Fibroblast of skin of left biceps (primary cell): ENCODE measurements around the gene TSN.
"Not testable (repeated sequence)": the region's sequence is repeated elsewhere in the genome, so short reads cannot be mapped to it uniquely, and the experiment has no call there.

Source experiments
- DNase-seq, 2 experiments: peaks; one replicate each; pipeline ENCODE4 v3.0.0-alpha.2; 2013; ENCODE audit warnings: low read depth in 2 of 2

Gene TSN

DNA sequence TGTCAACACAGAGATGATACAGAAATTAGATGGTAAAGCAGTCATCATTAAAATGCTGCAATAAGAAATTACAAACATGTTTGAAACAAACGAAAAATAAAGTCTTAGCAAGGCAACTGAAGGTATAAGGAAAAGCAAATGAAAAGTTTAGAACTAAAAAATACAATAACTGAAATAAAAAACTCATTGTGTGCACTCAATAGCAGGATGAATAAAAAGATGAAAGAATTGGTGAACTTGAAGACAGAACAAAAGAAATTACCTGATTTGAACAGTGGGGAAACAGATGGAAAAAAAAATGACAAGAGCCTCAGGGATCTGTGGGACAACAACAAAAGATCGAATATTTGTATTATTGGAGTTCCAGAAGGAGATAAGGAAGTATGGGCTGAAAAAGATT, 46.5 kb downstream of the TSN start:
- DNase-seq, result no peak

GRCh38 chr2:121803503-121803902, 48.1 kb downstream of the TSN start:
- no peak for DNase-seq

- no peak for DNase-seq
Observed at GRCh38 chr2:121804340-121804739, 48.9 kb downstream of the TSN start.

DNA sequence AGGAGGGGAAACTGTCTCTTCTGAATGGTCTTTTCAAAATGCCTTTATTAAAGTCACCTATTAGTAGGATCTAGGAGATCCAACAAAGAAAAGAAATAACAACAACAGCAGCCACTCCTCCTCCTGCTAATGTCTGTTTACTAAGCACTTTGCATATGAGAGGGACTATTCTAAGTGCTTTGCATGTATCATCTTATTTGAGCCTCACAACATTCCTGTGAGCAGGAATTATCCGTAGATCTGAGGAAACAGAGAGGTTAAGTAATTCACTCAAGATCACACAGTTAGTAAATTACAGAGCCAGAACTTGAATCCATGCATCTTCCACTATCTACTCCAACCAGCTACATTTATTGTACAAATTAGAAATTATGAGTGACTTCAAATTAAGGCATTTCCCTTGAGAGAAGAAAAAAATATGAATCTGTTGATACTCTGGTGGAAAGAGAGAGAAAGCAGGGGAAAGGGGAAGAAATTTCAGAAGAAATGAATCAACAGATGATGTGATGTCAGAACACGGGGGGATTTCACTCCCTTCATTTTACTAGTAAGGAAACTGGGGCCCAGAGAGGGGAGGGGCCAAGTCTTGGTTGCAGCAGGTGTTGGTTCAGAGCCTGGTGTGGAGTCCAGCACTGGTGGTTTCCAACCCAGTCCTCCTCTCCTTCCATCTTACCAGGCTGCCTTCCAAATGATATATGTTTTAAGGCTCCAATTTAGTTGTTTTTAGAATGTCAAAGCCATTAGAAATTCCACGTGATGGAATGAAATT, 49.7 kb downstream of the TSN start:
- DNase-seq, result no peak

DNA sequence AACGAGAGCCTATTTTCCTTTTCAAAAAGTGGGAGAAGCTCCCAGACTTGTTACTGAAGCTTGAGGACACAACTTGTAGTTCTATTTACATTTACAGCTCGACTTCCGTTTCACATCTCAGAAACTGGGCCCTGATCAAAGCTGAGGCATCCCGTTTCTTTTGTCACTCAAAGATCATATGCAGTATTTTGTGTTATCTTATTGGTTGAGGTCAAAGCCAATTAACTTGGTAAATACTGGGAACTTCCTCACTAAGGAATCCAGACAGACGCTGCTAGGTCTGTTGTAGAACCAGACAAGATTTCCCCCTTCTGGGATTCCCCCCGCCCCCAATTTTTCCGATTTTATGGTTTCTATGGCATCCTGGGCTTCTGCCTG, 50.3 kb downstream of the TSN start:
- no peak for DNase-seq

- not testable (repeated sequence) for DNase-seq
Observed at GRCh38 chr2:121807771-121808170, 52.3 kb downstream of the TSN start.

DNA sequence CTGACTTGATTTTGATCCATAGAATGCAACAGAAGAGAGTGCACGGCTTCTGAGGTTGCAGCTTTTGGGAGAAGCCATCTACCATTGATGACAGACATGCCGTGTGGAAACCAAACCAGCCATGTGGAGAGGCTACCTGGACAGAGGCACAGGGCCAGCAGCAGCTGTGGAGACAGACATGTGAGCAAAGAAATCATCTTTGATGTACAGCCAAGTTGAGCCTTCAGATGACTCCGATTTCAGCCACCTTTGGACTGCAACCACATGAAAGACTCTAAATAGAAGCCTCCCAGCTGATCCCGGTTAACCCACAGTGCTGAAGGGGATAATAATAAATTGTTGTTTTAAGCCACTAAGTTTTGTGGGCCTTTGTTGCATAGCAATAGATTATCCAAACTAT, 54.2 kb downstream of the TSN start:
- no peak for DNase-seq

GRCh38 chr2:121810959-121811853, 55.8 kb downstream of the TSN start:
- DNase-seq, result peak; percentile 17 to 19

DNA sequence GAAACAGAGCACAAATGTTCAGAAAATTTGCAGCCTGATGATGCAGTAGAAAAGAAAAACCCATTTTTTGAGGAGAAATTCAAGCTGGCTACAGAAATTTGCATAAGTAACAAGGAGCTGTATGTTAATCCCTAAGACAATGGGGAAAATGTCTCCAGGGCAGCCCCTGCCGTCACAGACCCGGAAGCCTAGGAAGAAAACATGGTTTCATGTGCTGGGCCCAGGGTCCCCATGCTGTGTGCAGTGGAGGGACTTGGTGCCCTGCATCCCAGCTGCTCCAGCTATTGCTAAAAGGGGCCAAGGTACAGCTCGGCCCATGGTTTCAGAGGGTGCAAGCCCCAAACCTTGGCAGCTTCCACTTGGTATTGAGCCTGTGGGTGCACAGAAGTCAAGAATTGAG, 57.6 kb downstream of the TSN start:
- not testable (repeated sequence) for DNase-seq

DNA sequence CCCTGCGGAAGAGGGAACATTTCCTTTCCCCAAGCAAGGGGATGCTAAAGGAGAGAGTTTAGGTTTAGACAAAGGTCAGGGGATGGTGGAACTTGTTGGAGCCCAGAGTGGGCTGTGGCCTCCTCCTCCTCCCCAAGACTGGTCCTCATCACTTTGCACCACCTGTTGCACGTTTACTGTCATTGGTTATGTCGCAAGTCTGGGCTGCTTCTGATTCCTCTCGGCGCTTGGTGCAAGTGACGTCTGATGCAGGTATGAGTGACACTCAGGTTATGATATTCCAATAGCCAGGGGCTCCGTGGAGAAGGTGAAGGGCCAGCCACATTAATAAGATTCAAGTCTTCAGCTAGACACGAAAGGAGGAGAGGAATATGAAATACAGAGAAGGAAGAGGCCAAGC, 59.8 kb downstream of the TSN start:
- no peak for DNase-seq

- no peak for DNase-seq
Observed at GRCh38 chr2:121816797-121817196, 61.3 kb downstream of the TSN start.

GRCh38 chr2:121817304-121817703, 61.9 kb downstream of the TSN start:
- DNase-seq, result not testable (repeated sequence)
